HPDE6-E6E7 (cell line): ENCODE data around the gene ANKRD33B.

ENCODE experiments used
- DNase-seq: peaks from one replicate; pipeline ENCODE4 v3.0.0; 2011; ENCODE audit warnings: missing footprints; ENCODE audit errors: extremely low spot score

The ANKRD33B gene

DNA sequence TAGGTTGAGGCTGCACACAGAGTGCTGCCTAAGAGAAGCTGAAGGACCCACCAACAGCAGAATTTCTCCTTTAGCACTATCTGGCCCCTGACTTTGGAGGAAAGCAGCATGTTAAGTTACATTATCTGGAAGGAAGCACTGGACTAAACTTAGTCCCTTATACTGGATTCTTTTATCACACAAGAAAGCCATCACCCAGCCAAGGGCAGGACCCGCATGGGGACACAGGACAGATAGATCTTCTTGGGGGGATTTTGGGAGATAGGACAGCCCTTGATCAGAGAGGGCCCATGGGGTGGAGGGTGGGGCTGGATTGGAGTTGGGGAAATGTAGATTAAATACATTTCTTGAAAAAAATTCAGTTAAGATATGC, 14.4 kb downstream of the ANKRD33B start:
- no peak for DNase-seq

DNA sequence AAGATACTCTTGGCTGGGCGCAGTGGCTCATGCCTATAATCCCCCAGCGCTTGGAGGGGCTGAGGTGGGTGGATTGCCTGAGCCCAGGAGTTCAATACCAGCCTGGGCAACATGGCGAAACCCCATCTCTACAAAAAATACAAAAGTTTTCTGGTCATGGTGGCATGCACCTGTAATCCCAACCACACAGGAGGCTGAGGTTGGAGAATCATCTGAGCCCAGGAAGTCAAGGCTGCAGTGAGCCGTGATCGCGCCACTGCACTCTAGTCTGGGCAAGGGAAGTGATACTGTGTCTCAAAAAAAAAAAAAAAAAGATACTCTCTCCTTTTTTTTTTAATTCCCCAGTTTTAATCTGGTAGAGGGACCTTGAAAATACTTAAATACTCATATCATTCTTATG, 15.0 kb downstream of the ANKRD33B start:
- no peak for DNase-seq

DNA sequence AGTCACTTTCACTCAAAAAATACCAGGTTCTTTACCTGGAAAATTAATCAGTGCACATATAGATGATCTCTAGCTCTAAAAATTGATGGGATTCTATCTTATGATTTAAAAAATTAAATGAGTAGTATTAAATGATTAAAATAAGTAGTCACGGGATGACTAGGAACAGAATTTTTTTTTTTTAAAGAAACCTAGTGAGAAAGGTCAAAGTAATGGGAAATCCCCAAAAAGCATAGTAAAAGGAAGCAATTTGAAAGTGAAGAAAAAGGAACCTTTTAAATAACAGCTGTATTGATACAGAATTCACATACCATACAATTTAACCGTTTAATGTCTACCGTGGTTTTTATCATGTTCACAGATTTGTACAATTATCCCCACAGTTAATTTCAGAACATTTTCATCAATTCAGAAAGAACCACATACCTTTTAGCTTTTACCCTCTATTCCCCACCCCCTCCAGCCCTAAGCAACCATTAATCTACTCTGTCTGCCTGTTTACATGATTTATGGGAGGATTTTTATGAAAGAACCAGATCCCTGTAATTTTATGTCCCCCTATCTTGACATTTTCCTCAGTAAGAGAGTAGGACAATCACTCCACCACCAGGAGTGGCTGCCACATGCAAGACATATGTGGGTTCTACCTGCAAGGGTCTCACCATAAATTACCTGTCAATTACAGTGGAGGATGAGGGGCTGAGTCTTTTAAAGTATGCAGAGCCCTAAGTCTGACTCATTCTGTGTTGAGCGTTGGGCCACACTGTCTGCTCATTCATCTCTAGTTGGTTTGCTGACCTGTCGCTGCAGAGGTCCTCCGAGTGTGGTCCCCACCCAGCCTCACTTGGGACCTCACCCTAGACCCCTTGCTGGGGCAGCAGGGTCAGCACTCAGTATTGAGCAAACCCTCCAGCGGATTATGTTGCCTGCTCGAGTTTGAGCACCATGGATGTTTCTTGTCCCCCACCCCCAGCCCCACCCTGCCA, 16.0 kb downstream of the ANKRD33B start:
- DNase-seq = no peak

DNA sequence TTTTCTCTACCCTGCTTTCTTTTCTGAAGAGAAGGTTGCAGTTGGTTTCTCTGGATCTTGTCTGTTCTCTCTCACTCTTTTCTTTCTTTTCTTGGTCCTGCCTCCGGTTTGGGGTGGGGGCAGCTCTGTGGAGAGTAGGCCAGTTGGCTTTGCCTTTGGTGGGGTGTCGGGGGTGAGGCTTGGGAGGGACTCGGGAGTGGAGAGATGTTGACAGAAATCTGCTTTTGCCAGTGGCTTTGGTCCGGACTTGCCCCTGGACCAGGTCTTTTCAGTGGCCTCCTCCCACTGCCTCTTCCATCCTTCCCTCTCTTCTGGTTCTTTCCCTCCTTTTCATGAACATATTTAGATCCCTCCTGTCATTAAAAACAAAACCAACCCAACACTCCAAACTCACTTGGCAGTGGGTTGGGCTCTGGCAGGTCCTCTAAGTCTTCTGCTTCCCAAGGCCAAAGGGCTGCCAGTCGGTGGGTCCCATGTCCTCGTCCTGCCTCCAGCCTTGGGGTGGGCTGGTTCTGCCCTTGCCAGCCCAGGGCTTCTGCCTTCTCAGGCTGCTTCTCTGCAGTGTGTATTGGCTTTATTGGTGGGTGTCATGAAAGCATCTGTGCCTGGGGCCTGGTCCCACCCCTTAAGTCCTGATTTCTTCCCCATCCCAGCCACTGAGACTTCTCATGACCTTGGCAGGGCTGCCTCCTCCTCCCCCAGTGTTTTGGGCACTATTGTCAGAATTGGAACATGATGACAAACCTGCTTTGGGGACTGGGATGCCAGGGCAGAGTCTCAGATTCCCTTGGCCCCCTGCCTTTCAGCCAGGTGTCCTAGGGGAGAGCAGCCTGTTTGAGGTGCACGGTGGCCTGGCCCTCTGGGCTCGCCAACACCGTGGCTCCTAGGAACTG, 16.9 kb downstream of the ANKRD33B start:
- no peak for DNase-seq

DNA sequence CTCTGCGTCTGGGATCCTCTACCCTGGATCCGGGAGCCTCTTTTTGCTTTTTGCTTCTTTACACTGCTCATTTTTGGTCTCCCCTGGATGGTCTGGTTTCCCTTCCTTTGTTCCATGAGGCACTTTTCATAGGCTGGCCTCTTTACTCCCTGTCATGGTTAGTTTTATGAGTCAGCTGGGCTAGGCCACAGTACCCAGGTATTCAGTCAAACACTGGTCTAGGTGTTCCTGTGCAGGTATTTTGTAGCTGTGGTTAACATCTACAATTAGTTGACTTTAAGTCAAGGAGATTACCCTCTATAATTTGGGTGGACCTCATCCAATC, 17.5 kb downstream of the ANKRD33B start:
- no peak for DNase-seq

DNA sequence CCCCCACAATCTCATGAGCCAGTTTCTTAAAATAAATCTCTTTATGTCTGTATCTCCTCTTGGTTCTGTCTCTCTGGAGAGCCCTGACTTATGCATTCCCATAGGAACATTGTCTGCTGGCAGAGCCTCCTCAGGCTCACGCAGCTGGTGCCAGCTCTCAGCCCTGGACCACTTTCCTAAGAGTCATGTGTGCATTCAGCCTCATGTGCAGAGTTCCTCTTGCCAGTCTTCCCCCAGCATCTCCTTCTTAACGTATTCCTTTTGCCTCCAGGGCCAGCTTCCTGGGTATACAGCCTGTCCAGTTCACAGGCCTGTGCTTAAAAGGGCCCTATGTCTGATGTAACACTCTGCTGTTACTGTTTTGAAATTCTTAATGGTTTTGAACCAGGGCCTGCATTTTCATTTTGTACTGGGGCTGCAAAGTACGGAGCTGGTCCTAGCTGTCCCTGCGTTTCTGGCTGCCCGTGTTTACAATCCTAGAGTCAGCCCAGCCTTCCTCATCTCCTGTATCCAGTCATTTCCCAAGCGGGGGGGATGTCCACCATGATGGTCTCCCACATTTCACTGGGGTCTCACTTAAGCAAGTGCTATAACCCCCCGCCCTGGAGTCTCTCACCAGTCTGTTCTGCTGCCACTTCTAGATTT, 18.1 kb downstream of the ANKRD33B start:
- no peak for DNase-seq

DNA sequence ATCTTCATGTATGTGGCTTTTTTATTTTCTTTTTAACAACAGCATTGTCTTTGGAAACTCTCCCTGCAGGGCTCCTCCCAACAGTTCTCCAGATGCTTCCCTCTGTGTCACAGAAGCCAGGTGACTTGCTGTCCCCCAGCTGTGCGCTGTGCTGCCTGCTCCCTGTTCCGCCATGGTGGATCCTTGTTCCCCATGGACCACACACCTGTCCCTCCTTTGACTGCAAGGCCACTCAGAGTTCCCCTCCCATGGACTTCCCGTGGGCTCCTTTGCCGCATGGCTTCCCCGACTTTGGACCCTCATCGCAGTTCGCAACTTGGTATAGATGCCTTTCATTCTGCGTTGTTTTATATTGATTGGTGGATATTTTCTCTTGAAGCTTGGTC, 18.6 kb downstream of the ANKRD33B start:
- no peak for DNase-seq

DNA sequence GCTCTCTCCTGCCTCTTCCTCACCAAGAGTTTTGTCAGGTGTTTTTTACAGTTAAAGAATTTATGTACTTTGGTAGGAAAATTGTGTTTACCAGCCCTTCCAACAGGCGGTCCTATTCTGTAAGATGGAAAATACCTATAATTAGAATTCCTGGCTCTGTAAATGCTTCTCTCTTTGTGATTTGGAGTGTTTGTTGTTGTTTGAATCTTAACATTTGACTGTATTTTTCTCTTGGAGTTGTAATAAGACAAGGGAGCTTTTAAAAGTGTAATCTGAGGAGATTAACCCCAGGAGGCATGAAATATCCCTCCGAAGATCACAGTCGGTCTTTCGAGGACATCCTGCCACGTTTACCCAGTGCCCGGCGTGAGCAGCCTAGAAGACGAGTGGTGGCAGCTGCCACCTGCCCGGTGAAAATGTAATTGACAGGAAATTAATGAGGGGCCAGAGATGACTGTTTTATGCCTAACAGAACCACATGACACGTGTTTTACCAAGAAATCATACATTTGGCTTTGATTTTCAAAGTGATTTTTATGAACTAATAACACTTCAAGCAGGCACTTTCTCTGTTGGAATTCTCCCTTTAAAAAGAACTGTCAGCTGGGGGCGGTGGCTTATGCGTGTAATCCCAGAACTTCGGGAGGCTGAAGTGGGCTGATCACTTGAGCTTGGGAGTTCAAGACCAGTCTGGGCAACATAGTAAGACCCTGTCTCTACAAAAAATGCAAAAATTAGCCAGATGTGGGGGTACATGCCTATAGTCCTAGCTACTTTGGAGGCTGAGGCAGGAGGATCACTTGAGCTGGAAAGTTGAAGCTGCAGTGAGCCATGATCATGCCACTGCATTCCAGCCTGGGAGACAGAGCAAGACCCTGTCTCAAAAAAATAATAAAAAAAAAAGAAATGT, 20.0 kb downstream of the ANKRD33B start:
- DNase-seq = no peak

DNA sequence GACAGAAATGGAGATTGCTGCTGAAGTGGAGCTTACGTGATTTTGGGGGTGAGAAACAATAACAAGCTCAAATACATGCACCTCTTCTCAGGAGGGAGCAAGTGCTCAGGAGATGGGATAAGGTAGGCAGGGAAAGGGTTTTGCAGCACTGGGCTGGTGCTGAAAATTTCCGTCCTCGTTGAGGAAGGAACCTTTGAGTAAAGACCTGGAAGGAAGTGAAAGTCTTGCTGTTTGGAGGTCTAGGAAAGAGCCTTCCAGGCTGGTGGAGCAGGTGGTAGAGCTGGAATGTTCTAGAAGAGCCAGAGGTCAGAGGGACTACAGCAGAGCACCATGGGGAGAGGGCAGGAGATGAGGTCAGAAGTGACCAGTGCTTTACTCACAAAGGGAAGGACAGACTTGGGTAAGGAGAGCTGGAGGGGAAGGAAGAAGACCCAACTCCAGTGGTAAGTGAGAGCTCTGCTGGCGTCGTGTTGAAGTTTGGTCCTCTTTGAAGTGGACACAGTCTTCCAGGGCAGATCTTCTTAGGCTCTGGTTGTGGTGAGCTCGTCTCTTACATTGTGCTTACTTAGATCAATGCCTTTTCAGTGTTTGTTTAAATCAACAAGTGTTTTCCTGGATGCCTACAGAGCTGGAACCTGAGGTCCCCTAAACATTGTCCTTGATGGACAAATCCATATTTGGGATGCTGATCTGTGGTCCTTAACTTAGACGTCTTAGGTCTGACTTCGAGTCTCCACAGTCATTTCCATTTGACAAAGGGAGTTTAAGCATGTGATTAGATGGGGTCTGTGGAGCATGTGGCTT, 21.0 kb downstream of the ANKRD33B start:
- DNase-seq = no peak

DNA sequence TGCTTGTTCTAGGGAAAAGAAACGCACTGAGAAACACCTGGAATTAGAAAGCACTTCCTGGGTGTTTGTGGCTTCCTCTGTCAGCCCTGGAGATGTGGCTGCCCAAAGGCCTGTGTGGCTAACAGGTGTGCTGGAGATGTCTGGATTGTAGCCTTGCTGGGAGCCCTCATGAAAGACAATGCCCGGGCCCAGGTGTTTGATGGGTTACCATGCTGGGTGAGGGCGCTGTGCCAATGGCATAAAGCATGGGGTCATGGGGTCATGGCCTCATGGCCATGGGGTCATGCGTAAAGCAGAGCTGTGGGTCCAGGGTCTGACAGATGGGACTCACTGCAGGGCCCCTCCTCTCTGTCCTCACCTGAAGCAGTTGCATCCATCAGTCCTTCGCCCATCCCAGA, 21.6 kb downstream of the ANKRD33B start:
- no peak for DNase-seq

DNA sequence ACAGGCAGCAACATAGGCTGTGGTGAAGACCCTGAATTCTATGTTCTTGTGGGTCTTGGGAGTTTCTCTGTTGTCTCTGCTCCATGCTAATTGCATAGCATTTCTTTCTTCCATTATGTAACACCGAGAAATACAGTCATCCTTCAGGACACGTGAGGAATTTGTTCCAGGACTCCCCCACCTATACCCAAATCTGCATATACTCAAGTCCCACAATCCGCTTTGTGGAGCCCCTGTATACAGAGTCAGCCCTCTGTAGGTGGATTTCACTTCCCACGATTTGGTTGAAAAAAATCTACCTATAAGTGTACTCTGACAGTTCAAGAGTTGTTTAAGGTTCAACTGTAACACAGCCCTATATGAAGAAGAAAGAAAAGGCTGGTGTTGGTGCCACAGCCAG, 22.1 kb downstream of the ANKRD33B start:
- no peak for DNase-seq

DNA sequence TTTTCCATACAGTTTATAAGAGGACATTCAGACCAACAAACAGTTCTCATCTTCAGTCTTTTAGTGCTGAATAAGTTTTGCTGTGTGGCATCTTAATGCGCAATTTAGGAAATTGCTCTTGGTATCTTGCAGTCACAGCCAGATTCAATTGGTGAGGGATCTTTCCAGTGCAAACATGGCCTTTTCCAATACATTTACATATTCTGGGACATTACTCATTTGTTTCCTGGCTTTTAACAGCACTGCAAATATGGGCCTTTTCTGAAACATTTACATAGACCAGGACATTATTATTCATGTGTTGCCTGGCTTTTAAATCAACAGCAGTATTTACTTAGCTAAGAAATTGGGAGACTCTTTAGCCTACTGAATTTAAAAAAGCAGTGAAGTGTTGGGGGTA, 22.7 kb downstream of the ANKRD33B start:
- DNase-seq = no peak

DNA sequence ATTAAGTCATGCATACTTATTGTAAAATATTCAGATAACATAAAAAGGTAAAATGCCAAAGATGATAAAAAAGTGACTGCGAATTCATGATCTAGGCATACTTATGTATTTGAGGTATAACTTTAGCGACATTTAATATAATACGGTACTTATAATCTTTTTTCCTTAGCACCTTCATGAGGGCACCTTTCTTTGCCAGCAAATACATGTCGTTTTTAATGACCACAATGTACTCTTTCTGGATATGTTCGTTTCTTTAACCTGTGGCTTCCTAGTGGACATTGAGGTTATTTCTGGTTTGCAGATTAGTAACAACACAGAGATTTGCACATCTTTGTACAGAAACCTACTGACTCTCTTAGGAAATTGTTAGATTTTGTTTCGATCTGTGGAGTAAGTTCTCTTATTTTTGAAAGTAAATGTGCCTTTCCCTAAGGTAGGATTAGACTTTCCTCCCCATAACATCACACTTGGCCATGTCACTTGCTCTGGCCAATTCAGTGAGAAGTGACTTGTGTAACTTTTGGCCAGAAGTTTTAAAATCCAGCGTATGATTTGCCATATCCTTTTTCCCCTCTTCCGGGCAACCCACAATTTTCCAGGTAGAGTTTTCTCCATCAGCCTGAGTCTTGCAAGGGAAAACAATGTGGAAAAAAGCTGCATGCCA, 24.4 kb downstream of the ANKRD33B start:
- no peak for DNase-seq

DNA sequence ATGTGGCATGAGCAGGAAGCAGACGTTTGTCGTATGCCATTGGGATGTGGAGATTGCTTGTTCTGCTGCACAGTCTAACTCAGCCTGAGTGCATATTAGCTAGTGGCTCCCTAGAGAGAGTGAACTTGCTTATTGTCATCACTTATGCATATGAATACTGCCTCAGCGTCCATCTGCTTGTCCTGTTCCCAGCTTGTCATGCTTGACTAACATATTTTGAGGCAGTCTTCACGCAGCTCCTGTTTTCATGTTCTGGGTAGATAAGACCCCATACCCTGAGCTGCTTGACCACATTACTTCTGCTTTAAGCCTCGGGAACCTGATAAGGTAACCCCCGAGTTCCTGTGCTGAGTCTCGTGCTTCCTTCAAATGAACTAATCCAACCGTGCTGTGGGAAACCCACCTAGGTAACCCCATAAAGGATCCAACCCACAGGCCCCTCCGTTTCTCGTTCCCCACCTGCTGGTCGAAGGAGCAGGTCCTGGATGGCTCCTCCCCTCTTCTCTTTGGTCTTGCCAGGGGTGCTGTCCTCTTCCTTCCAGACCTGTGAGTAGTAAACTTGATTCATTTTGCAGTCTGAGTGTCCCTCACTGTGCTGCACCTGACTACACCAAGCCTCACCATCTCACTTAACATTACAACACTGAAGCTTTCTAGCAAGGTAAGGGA, 25.0 kb downstream of the ANKRD33B start:
- DNase-seq = no peak

DNA sequence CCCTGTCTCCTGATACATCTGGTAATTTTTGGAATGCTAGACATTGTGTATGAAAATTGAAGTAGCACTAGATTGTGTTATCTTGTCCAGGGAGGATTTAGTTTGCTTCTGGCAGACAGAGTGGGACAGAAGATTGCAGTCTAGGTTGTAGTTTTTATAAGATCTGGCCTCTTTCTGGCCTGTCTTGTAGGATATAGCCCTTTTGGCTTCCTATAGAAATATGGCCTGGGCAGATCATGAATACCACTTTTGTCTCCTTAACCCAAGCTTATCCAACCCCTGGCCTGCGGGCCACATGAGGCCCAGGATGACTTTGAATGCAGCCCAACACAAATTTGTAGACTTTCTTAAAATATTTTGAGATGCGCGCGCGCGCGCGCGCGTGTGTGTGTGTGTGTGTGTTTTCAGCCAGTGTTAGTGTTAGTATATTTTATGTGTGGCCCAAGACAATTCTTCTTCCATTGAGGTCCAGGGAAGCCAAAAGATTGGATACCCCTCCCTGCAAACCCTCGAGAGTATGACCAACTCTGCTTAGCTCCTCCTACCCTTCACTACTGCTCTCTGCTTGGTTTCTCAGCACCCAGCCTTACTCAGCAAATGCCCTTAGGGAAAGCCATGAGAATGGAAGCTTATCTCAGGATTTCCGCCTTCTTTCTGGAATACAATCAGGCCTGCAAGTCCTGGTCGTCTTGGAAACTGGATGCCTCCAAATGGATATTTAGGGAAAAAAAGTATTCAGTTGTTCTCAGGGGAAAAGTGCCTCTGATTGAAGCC, 26.5 kb downstream of the ANKRD33B start:
- DNase-seq = peak; percentile 79

DNA sequence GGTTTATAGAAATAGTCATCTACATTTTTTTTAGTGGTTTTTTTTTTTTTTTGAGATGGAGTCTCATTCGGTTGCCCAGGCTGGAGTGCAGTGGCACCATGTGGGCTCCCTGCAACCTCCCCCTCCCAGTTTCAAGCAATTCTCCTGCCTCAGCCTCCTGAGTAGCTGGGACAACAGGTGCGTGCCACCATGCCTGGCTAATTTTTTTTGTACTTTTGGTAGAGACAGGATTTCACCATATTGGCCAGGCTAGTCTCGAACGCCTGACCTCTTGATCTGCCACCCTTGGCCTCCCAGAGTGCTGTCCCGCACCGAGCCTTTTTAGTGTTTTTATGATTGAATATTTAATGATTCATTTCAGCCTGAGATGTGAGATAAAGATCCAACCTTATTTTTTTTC, 27.3 kb downstream of the ANKRD33B start:
- DNase-seq = no peak

DNA sequence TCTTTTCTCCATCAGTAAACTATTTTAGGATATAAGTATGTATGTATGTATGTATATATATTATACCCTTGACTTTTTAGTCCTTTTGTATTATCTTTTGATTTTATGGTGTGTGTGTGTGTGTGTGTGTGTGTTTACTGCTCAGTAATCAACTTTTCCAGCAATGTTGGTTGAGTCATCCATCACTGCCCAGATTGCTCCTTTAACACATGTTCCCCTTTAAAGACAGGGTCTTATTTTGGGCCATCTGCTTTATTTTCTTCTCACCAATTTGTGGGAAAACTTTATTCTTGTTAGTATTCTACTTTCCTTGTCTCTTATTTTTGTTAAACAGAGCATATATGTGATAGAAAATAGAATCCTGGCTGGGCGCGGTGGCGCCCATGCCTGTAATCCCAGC, 28.1 kb downstream of the ANKRD33B start:
- DNase-seq = no peak

DNA sequence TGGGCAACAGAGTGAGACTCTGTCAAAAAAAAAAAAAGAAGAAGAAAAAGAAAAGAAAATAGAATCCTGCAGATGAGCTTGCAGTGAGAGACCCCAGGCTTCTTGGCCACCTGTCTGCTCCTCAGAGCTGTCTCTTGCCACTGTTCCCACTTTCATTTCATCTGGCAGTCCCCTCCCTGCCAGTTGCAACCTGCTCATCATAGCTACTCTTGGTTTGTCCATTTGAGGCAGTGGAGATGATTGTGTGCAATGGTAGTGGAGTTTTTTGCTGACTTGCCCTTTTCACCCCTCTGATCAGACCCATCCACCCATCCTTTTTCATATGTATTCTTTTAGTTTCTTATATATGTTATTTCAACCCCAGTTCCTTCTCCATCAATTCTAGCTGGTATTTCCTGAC, 28.7 kb downstream of the ANKRD33B start:
- no peak for DNase-seq
